HepG2 (cell line): ENCODE results near the gene RRBP1. TPM values are rescaled to one million over a fixed set of nuclear protein-coding genes. Genes with fewer than 3 reads are reported as not detected.

Experiments
- ATAC-seq: fragments of 200-7000 bp; cut with Tn5 transposase; 3 replicates; pipeline ENCODE4 v1.9.1; 2020; ENCODE audit warnings: mild to moderate bottlenecking, moderate library complexity
- BruUV-seq: library from RNA; stranded (reverse); fragments of 400-500 nt; replicated peaks from 2 replicates; lab custom pipeline; 2021; lab: Mats Ljungman, UMichigan
- CTCF ChIA-PET: fragments of 300-600 bp; formaldehyde crosslinking; extraction: SDS; loops from one replicate; lab custom pipeline; 2021; ENCODE audit warnings: low total read pairs, inconsistent platforms, low intra/inter-chr PET ratio; lab: Yijun Ruan, JAX
- POLR2A ChIA-PET: fragments of 350-600 bp; sonication (Branson Sonifier 250); formaldehyde crosslinking; loops from one replicate; lab custom pipeline; 2020; ENCODE audit warnings: antibody characterized with exemption, inconsistent platforms; lab: Yijun Ruan, JAX
- DNase-seq: peaks from one replicate; pipeline ENCODE4 v3.0.0-alpha.2; 2015; ENCODE audit warnings: low spot score
- FAIRE-seq: peaks from 3 replicates; lab custom pipeline; 2011; peaks lifted over from hg19 to GRCh38; lab: Jason Lieb, UNC
- H2AFZ ChIP-seq: one replicate; pipeline ENCODE4 v1.6.1; 2011; ENCODE audit warnings: low read length, inconsistent platforms
- H3K27ac ChIP-seq: fragments of 300-600 bp; 3 replicates; pipeline ENCODE4 v1.8.0; 2011; ENCODE audit warnings: mixed run types, mild to moderate bottlenecking, mixed read lengths, low read length, inconsistent platforms; ENCODE audit not compliant: insufficient read depth; ENCODE audit errors: extremely low read length
- H3K27me3 ChIP-seq, 2 experiments: fragments of 200-600 bp in 1 of 2; 2 replicates in 1 of 2; 3 replicates in 1 of 2; pipeline versions ENCODE4 v1.6.0 to v1.8.0; 2011; ENCODE audit warnings: low read length in 2 of 2, mild to moderate bottlenecking in 2 of 2, moderate library complexity in 2 of 2, inconsistent platforms in 1 of 2; ENCODE audit not compliant: insufficient read depth in 2 of 2, control insufficient read depth in 1 of 2
- H3K36me3 ChIP-seq, 2 experiments: fragments of 200-600 bp in 1 of 2; replicated peaks in 1 of 2; 2 replicates in 1 of 2; 3 replicates in 1 of 2; pipeline versions ENCODE4 v1.5.1 to v1.8.0; 2011; ENCODE audit warnings: low read length in 2 of 2, inconsistent platforms in 1 of 2; ENCODE audit not compliant: insufficient read depth in 2 of 2, control insufficient read depth in 1 of 2
- H3K4me1 ChIP-seq: 2 replicates; pipeline ENCODE4 v1.5.1; 2012; ENCODE audit warnings: low read length, inconsistent platforms; ENCODE audit not compliant: insufficient read depth
- H3K4me2 ChIP-seq: 2 replicates; pipeline ENCODE4 v1.6.0; 2011; ENCODE audit warnings: low read depth, low read length, inconsistent platforms
- H3K4me3 ChIP-seq, 3 experiments: fragments of 200-600 bp in 1 of 3; sonication (generic), shearing (Covaris generic) in 1 of 3; replicated peaks in 1 of 3; 2 replicates each; pipeline ENCODE4 v1.5.1; 2011 to 2016; ENCODE audit warnings: low read length in 3 of 3, inconsistent platforms in 2 of 3, low read depth in 2 of 3, mild to moderate bottlenecking in 2 of 3, control low read depth in 1 of 3, mixed read lengths in 1 of 3; ENCODE audit not compliant: insufficient read depth in 1 of 3
- H3K79me2 ChIP-seq: one replicate; pipeline ENCODE4 v1.6.1; 2011; ENCODE audit warnings: low read length, inconsistent platforms; ENCODE audit not compliant: insufficient read depth
- H3K9ac ChIP-seq: 2 replicates; pipeline ENCODE4 v1.6.0; 2011; ENCODE audit warnings: mild to moderate bottlenecking, low read depth, low read length, inconsistent platforms; ENCODE audit not compliant: insufficient read depth
- H3K9me3 ChIP-seq: 2 replicates; pipeline ENCODE4 v1.5.1; 2012; ENCODE audit warnings: mild to moderate bottlenecking, low read length
- H4K20me1 ChIP-seq: 2 replicates; pipeline ENCODE4 v1.6.0; 2011; ENCODE audit warnings: inconsistent platforms, mild to moderate bottlenecking, low read length, moderate library complexity; ENCODE audit not compliant: insufficient read depth
- FOXJ3 ChIP-seq: sonication (generic); formaldehyde crosslinking; IDR thresholded peaks from 2 replicates; pipeline ENCODE4 v1.4.0; 2020; ENCODE audit warnings: missing genetic modification reagents, mild to moderate bottlenecking, borderline replicate concordance
- GATA4 ChIP-seq: sonication (generic); IDR thresholded peaks from 2 replicates; pipeline ENCODE4 v1.6.1; 2016; ENCODE audit warnings: antibody characterized with exemption, low read depth, borderline replicate concordance
- IRF2 ChIP-seq: IDR thresholded peaks from 2 replicates; pipeline ENCODE4 v1.6.1; 2018; ENCODE audit warnings: missing genetic modification reagents, missing compliant biosample characterization
- KDM5A ChIP-seq: fragments of 200-600 bp; sonication (generic); IDR thresholded peaks from 2 replicates; pipeline ENCODE4 v1.7.0; 2018; ENCODE audit warnings: antibody characterized with exemption, mild to moderate bottlenecking, low read length, borderline replicate concordance
- PHB2 ChIP-seq: fragments of 450-650 bp; IDR thresholded peaks from 2 replicates; pipeline ENCODE4 v1.6.1; 2018; ENCODE audit not compliant: partially characterized antibody
- POLR2AphosphoS2 ChIP-seq: IDR thresholded peaks from 2 replicates; pipeline ENCODE4 v1.6.1; 2011; ENCODE audit warnings: low read depth, low read length, improper control_type of control experiment
- RARG ChIP-seq: sonication (generic); formaldehyde crosslinking; IDR thresholded peaks from 2 replicates; pipeline ENCODE4 v1.4.0; 2020; ENCODE audit warnings: low read depth, mild to moderate bottlenecking, missing genetic modification reagents
- RBM22 ChIP-seq: fragments of 200-400 bp; formaldehyde crosslinking; optimal IDR thresholded peaks from 2 replicates; pipeline ENCODE3; 2017; ENCODE audit warnings: mild to moderate bottlenecking, low read length, moderate library complexity
- SMAD1 ChIP-seq: sonication (generic); formaldehyde crosslinking; IDR thresholded peaks from 2 replicates; pipeline ENCODE4 v1.4.0; 2020; ENCODE audit warnings: missing genetic modification reagents, low read depth, mild to moderate bottlenecking, borderline replicate concordance
- TARDBP ChIP-seq: sonication (generic); formaldehyde crosslinking; IDR thresholded peaks from 2 replicates; pipeline ENCODE4 v1.8.0; 2022; ENCODE audit warnings: mild to moderate bottlenecking, missing genetic modification reagents
- ZNF619 ChIP-seq: sonication (generic); formaldehyde crosslinking; IDR thresholded peaks from 2 replicates; pipeline ENCODE4 v1.4.0; 2020; ENCODE audit warnings: mild to moderate bottlenecking, missing genetic modification reagents
- ZNF83 ChIP-seq: sonication (generic); formaldehyde crosslinking; IDR thresholded peaks from 2 replicates; pipeline ENCODE4 v1.4.0; 2020; ENCODE audit warnings: missing genetic modification reagents, mild to moderate bottlenecking, borderline replicate concordance
- WGBS: methylation state at CpG from one replicate; pipeline ENCODE4 v1.1.6; 2017; ENCODE audit warnings: low lambda C conversion rate; 5-methylcytosine and 5-hydroxymethylcytosine counted together
- in situ Hi-C: cut with HindIII; loops from 2 replicates; pipeline ENCODE4 v1.10.0; 2017; ENCODE audit warnings: low pct_unique_long_range_greater_than_20kb; ENCODE audit not compliant: extremely low pct_ligation_motif_present
- intact Hi-C: fragments of 100-400 bp; cut with micrococcal nuclease; formaldehyde crosslinking; loops from one replicate; pipeline ENCODE4 v1.10.0; 2022; ENCODE audit not compliant: unreplicated experiment
- polyA plus RNA-seq, 8 experiments: library from polyadenylated mRNA; depleted of rRNA in 3 of 8; stranded (reverse) in 7 of 8; unstranded in 1 of 8; fragments of >200 nt; fragmentation: Illumina TruSeq in 4 of 8; extraction: Trizol in 4 of 8; gene quantifications; 2 replicates each; pipeline versions ENCODE4 v1.2.1 to v1.2.3, GENCODE V29; 2011 to 2016; ENCODE audit warnings: low read depth in 4 of 8, missing spikeins in 1 of 8, mixed read lengths in 1 of 8; ENCODE audit not compliant: insufficient read depth in 1 of 8
- total RNA-seq, 5 experiments: library from RNA; depleted of rRNA; stranded (reverse); fragments of >200 nt; fragmentation: Illumina TruSeq; extraction: Trizol; gene quantifications; 2 replicates each; pipeline ENCODE4 v1.2.3, GENCODE V29; 2016; ENCODE audit warnings: low read depth in 1 of 5
- TF ChIP-seq, protein P1 (sequence below): sonication (generic); formaldehyde crosslinking; IDR thresholded peaks from 2 replicates; pipeline ENCODE4 v1.4.0; 2020; ENCODE audit warnings: missing genetic modification reagents, borderline replicate concordance

The RRBP1 gene
- total and polyA plus RNA-seq, 2 of the 13 experiments (the other 11 are each of a cell fraction or from before 2014, with no cell fraction given), result 150 to 222 TPM

DNA sequence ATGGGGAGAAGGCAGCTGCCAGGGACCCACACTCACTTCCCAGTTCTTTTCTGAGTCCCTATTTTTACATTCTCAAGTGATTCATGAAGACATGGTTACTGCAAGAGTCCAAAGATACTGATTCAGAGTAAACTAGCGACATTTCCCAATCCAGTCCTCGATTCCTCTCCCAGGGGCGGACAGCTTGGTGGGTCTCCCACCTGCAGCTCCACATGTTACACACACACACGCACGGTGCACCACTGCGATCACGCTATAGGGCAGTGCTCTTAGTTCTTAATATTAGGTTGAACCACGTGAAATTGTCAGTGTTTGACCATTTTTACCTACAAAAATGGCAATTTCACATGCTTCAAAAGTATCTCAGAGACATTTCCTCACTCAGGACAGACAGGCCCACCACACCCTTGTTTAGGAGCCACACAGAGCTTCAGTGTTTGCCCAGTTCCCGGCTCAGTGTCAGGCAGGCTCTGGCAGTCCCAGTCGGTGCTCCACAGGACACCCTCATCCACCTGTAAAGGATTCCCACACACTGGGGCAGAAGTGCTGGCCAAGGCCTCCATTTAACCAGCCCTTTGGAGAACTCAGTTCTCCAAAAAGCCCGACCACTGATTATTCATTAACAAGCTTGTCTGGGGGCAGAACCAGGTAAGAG, 51.8 kb downstream of the RRBP1 start:
- no peak overlapping the region for H3K4me3 ChIP-seq
- H3K4me1 ChIP-seq, result peaks cover 11% of the 10 kb centered on the region
- no peak overlapping the region for H2AFZ ChIP-seq
- FAIRE-seq, result peak; percentile 28
- H3K79me2 ChIP-seq, result peaks cover 2% of the 10 kb centered on the region
- CTCF ChIA-PET, result no interaction called here
- no peak for ATAC-seq
- H3K27me3 ChIP-seq, result no peaks in the 10 kb centered on the region
- intact Hi-C loops (no loop called here), in situ Hi-C loops (no loop called here)
- BruUV-seq, result no TSS peak
- WGBS, result 95% methylated on average over 11 of the region's 11 CpGs
- DNase-seq, result no peak
- H3K9me3 ChIP-seq, result no peaks in the 10 kb centered on the region
- no peak overlapping the region for H3K9ac ChIP-seq
- no peak for TF ChIP-seq GATA4
- 0 out of 2 replicates have a peak, but pooled peaks have one; percentile 32 for TF ChIP-seq POLR2AphosphoS2
- TF ChIP-seq KDM5A, result no peak
- TF ChIP-seq IRF2, result no peak
- TF ChIP-seq, protein P1, sequence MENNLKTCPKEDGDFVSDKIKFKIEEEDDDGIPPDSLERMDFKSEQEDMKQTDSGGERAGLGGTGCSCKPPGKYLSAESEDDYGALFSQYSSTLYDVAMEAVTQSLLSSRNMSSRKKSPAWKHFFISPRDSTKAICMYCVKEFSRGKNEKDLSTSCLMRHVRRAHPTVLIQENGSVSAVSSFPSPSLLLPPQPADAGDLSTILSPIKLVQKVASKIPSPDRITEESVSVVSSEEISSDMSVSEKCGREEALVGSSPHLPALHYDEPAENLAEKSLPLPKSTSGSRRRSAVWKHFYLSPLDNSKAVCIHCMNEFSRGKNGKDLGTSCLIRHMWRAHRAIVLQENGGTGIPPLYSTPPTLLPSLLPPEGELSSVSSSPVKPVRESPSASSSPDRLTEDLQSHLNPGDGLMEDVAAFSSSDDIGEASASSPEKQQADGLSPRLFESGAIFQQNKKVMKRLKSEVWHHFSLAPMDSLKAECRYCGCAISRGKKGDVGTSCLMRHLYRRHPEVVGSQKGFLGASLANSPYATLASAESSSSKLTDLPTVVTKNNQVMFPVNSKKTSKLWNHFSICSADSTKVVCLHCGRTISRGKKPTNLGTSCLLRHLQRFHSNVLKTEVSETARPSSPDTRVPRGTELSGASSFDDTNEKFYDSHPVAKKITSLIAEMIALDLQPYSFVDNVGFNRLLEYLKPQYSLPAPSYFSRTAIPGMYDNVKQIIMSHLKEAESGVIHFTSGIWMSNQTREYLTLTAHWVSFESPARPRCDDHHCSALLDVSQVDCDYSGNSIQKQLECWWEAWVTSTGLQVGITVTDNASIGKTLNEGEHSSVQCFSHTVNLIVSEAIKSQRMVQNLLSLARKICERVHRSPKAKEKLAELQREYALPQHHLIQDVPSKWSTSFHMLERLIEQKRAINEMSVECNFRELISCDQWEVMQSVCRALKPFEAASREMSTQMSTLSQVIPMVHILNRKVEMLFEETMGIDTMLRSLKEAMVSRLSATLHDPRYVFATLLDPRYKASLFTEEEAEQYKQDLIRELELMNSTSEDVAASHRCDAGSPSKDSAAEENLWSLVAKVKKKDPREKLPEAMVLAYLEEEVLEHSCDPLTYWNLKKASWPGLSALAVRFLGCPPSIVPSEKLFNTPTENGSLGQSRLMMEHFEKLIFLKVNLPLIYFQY, result no peak
- no peak for TF ChIP-seq FOXJ3
- TF ChIP-seq ZNF619 (CRISPR knock-in tag), result no peak
- TF ChIP-seq RBM22, result peak; percentile 69
- 0 out of 2 replicates have a peak, but pooled peaks have one; percentile 28 for TF ChIP-seq TARDBP
- no peak for TF ChIP-seq PHB2
- TF ChIP-seq RARG (CRISPR knock-in tag), result no peak
- peak; percentile 11; the same call in 1 of the 2 replicates for TF ChIP-seq SMAD1
- no peak for TF ChIP-seq ZNF83 (CRISPR knock-in tag)
- TF ChIP-seq, all 625 proteins: peak for 4
- Histone ChIP-seq H3K4me2 (no peak overlapping the region), H3K36me3 (peaks cover 95 to 99% of the 10 kb centered on the region in 2 experiments), H4K20me1 (peaks cover 18% of the 10 kb centered on the region; the same call in 1 of the 2 replicates), H3K27ac (no peak overlapping the region)
- POLR2A ChIA-PET, result no interaction called here
